GM23248 (cell line): ENCODE results near the gene SSH3. TPM values are rescaled to one million over a fixed set of nuclear protein-coding genes. Genes with fewer than 3 reads are reported as not detected.

Source experiments
- DNase-seq: peaks from one replicate; pipeline ENCODE4 v3.0.0-alpha.2; 2015
- H2AFZ ChIP-seq: fragments of 200-600 bp; sonication (generic); 2 replicates; pipeline ENCODE4 v1.6.1; 2016; ENCODE audit warnings: antibody characterized with exemption
- H3F3A ChIP-seq: fragments of 200-600 bp; sonication (generic); 2 replicates; pipeline ENCODE4 v1.6.1; 2016; ENCODE audit warnings: mild to moderate bottlenecking, antibody characterized with exemption, mixed run types; ENCODE audit not compliant: insufficient read depth
- H3K27ac ChIP-seq: fragments of 200-600 bp; sonication (generic); 2 replicates; pipeline ENCODE4 v1.5.1; 2016; ENCODE audit warnings: mild to moderate bottlenecking
- H3K27me3 ChIP-seq: fragments of 200-600 bp; sonication (generic); replicated peaks from 2 replicates; pipeline ENCODE4 v1.6.1; 2016; ENCODE audit warnings: mild to moderate bottlenecking; ENCODE audit not compliant: insufficient read depth
- H3K36me3 ChIP-seq: fragments of 200-600 bp; sonication (generic); 2 replicates; pipeline ENCODE4 v1.6.1; 2016; ENCODE audit warnings: low read depth, mild to moderate bottlenecking
- H3K4me1 ChIP-seq: fragments of 200-600 bp; sonication (generic); 2 replicates; pipeline ENCODE4 v1.6.1; 2016; ENCODE audit warnings: mild to moderate bottlenecking; ENCODE audit not compliant: insufficient read depth
- H3K4me2 ChIP-seq: fragments of 200-600 bp; sonication (generic); one replicate; pipeline ENCODE4 v1.6.1; 2016; ENCODE audit warnings: mild to moderate bottlenecking; ENCODE audit not compliant: unreplicated experiment
- H3K4me3 ChIP-seq: fragments of 200-600 bp; sonication (generic); 2 replicates; pipeline ENCODE4 v1.5.1; 2016; ENCODE audit warnings: mild to moderate bottlenecking
- H3K79me2 ChIP-seq: fragments of 200-600 bp; sonication (generic); 2 replicates; pipeline ENCODE4 v1.6.1; 2016; ENCODE audit warnings: mild to moderate bottlenecking; ENCODE audit not compliant: insufficient read depth
- H3K9ac ChIP-seq: fragments of 200-600 bp; sonication (generic); 2 replicates; pipeline ENCODE4 v1.6.1; 2016; ENCODE audit warnings: mild to moderate bottlenecking
- H3K9me2 ChIP-seq: fragments of 200-600 bp; sonication (generic); 2 replicates; pipeline ENCODE4 v1.6.1; 2016; ENCODE audit warnings: mixed run types, mild to moderate bottlenecking, moderate library complexity; ENCODE audit not compliant: insufficient read depth
- H3K9me3 ChIP-seq: fragments of 200-600 bp; sonication (generic); one replicate; pipeline ENCODE4 v1.6.1; 2017; ENCODE audit warnings: low read depth
- H4K20me1 ChIP-seq: fragments of 200-600 bp; sonication (generic); 2 replicates; pipeline ENCODE4 v1.6.0; 2016; ENCODE audit not compliant: insufficient read depth
- EZH2 ChIP-seq: fragments of 200-600 bp; sonication (generic); IDR thresholded peaks from 2 replicates; pipeline ENCODE4 v1.6.1; 2018; ENCODE audit warnings: antibody characterized with exemption, mild to moderate bottlenecking; ENCODE audit not compliant: insufficient read depth, poor library complexity, severe bottlenecking
- EZH2phosphoT487 ChIP-seq: fragments of 200-600 bp; sonication (generic); IDR thresholded peaks from 2 replicates; pipeline ENCODE4 v1.6.1; 2018; ENCODE audit warnings: antibody characterized with exemption, moderate library complexity, mild to moderate bottlenecking, low read depth; ENCODE audit not compliant: insufficient read depth
- WGBS, 2 experiments: methylation state at CpG; one replicate each; pipeline ENCODE4 v1.1.6; 2015 to 2017; ENCODE audit warnings: low lambda C conversion rate in 2 of 2, low coverage in 1 of 2; ENCODE audit errors: missing lambda C conversion rate in 2 of 2; 5-methylcytosine and 5-hydroxymethylcytosine counted together
- in situ Hi-C: fragments of 300-500 bp; cut with MboI; formaldehyde crosslinking; loops from 2 replicates; pipeline ENCODE4 v1.15.0; 2020
- polyA plus RNA-seq: library from polyadenylated mRNA; unstranded; fragments of >200 nt; fragmentation: Nextera tagmentation; extraction: Ambion mirVana; gene quantifications from 2 replicates; pipeline ENCODE4 v1.2.1, GENCODE V29; 2016
- total RNA-seq: library from RNA; depleted of rRNA; stranded (reverse); fragments of >200 nt; shearing (Covaris generic); gene quantifications from 2 replicates; pipeline ENCODE4 v1.2.3, GENCODE V29; 2014

Gene SSH3
- total and polyA plus RNA-seq, 2 experiments from 2014 or later, result 20.1 to 26.4 TPM

DNA sequence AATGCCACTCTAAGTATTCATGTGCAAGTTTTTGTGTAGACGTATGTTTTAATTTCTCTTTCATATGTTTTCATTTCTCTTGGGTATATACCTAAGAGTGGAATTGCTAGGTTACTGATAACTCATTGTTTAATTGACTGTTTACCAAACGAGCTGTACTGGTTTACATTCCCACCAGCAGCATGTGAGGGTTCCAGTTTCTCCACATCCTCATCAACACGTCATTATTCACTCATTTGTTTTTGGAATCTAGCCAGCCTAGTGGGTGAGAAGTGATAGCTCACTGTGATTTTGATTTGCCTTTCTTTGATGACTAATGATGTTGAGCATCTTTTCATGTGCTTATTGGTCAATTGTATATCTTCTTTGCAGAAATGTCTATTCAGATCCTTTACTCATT lies 10.2 kb upstream of the SSH3 start:
- TF ChIP-seq EZH2, result no peak
- 0 out of 2 replicates have a peak, but pooled peaks have one; percentile 55 for TF ChIP-seq EZH2phosphoT487
- no peaks in the 10 kb centered on the region; the same call in 1 of the 2 replicates for H4K20me1 ChIP-seq
- H3K4me3 ChIP-seq, result no peak overlapping the region
- peaks cover 66% of the 10 kb centered on the region for H3K79me2 ChIP-seq
- peaks cover 24% of the 10 kb centered on the region for H3K4me1 ChIP-seq
- in situ Hi-C loops, result no loop called here
- no peaks in the 10 kb centered on the region for H3K9me2 ChIP-seq
- 11 to 19% methylated on average over 3 of the region's 3 CpGs for WGBS, 2 experiments
- peaks cover 31% of the 10 kb centered on the region for H3K36me3 ChIP-seq
- H3K9ac ChIP-seq, result no peak overlapping the region
- H3K27me3 ChIP-seq, result no peaks in the 10 kb centered on the region
- DNase-seq, result peak; percentile 62
- no peaks in the 10 kb centered on the region for H3K9me3 ChIP-seq
- peaks cover 18% of the 10 kb centered on the region for H3F3A ChIP-seq
- peak overlapping the region; percentile 10 for H3K4me2 ChIP-seq
- H2AFZ ChIP-seq, result no peak overlapping the region
- peak overlapping the region; percentile 37 for H3K27ac ChIP-seq

DNA sequence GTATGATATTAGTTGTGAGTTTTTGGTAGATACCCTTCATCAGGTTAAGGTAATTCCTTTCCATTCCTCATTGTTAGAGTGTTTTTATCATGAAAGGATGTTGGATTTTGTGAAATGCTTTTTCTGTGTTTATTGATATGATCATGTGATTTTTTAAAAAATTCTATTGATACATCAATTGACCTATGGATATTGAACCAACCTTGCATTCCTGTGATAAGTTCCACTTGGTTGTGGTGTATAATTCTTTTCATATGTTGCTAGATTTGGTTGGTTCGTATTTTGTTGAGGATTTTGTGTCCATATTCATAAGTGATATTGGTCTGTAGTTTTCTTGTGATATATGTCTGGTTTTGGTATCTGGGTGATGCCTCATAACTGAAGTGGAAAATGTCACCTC lies 7.5 kb upstream of the SSH3 start:
- Histone ChIP-seq H3K79me2 (peaks cover 57% of the 10 kb centered on the region), H3K9me3 (no peaks in the 10 kb centered on the region), H3K4me3 (no peak overlapping the region), H4K20me1 (no peaks in the 10 kb centered on the region; the same call in 1 of the 2 replicates), H3K27me3 (no peaks in the 10 kb centered on the region), H3F3A (peaks cover 17% of the 10 kb centered on the region), H3K4me2 (no peak overlapping the region), H3K27ac (no peak overlapping the region), H3K36me3 (peaks cover 31% of the 10 kb centered on the region), H3K4me1 (peaks cover 15% of the 10 kb centered on the region), H3K9ac (no peak overlapping the region), H3K9me2 (no peaks in the 10 kb centered on the region), H2AFZ (no peak overlapping the region)
- DNase-seq, result peak; percentile 51
- TF ChIP-seq EZH2 (no peak), EZH2phosphoT487 (no peak)
- 71 to 90% methylated on average over 1 of the region's 1 CpG for WGBS, 2 experiments
- in situ Hi-C loops, result no loop called here

DNA sequence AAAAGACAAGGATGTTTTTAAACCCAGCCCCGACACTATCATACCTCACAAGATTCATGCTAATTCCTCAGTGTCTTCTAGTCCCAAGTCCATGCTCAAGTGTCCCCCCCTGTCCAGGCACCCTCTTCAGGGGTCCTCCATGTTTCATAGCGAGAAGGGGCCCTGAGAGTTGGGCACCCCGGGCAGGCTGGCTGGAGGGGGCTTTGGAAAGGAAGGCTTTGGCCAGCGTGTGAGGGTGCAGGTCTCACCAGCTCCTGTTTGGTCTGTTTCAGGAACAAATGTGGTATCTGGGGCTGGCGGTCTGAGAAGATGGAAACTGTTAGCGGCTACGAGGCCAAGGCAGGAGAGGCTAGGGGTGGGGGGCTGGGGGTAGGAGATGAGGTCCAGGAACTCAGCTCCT lies 4.5 kb upstream of the SSH3 start:
- H2AFZ ChIP-seq, result no peak overlapping the region
- H3K4me3 ChIP-seq, result no peak overlapping the region
- H3K4me2 ChIP-seq, result no peak overlapping the region
- no peaks in the 10 kb centered on the region for H3K27me3 ChIP-seq
- no peak for DNase-seq
- 0 out of 2 replicates have a peak, but pooled peaks cover 6% of the 10 kb centered on the region for H3K4me1 ChIP-seq
- in situ Hi-C loops, result no loop called here
- peaks cover 31% of the 10 kb centered on the region for H3K36me3 ChIP-seq
- H3K27ac ChIP-seq, result no peak overlapping the region
- H3K9me2 ChIP-seq, result no peaks in the 10 kb centered on the region
- H3K9me3 ChIP-seq, result no peaks in the 10 kb centered on the region
- peaks cover 4% of the 10 kb centered on the region; the same call in 1 of the 2 replicates for H3F3A ChIP-seq
- 84 to 92% methylated on average over 4 to 7 of the region's 7 CpGs for WGBS, 2 experiments
- no peaks in the 10 kb centered on the region for H4K20me1 ChIP-seq
- no peak for TF ChIP-seq EZH2phosphoT487
- TF ChIP-seq EZH2, result no peak
- no peak overlapping the region for H3K9ac ChIP-seq
- peaks cover 47% of the 10 kb centered on the region for H3K79me2 ChIP-seq

DNA sequence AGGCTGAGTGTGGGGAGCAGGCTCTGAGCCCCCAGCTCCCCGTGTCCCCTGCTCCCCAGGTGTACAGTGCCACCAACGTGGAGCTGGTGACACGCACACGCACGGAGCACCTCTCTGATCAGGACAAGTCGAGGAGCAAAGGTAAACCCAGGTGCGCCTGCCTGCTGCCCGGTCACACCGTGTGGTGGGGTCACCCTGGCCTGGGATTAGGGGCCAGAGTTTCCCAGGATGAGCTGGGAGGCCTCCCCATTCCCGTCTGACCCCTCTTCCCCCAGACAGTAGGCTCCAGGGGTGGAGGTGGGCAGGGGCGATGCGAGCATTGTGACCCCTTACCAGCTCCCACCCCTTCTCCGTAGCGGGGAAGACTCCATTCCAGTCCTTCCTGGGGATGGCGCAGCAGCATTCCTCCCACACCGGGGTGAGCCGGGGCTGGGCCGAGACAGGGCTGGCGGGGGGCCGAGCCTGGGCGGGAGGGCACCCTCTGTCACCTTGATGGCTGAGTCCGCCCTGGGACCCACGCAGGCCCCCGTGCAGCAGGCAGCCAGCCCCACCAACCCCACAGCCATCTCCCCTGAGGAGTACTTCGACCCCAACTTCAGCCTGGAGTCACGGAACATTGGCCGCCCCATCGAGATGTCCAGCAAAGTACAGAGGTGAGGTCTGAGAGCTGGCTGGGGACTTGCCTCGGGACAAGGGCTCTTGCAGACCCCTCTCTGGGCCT lies 3.7 kb upstream of the SSH3 start:
- DNase-seq, result no peak
- in situ Hi-C loops, result no loop called here

More for the DNA sequence above, 3.7 kb upstream of the SSH3 start:
- no peak overlapping the region for H3K27ac ChIP-seq
- no peaks in the 10 kb centered on the region for H3K9me3 ChIP-seq
- H3K27me3 ChIP-seq, result no peaks in the 10 kb centered on the region
- no peak for TF ChIP-seq EZH2phosphoT487
- no peak for TF ChIP-seq EZH2
- no peak overlapping the region for H3K4me2 ChIP-seq
- no peak overlapping the region for H3K9ac ChIP-seq
- H3K4me3 ChIP-seq, result no peak overlapping the region
- peaks cover 24% of the 10 kb centered on the region for H3K36me3 ChIP-seq
- no peaks in the 10 kb centered on the region for H4K20me1 ChIP-seq
- 96 to 98% methylated on average over 23 to 29 of the region's 29 CpGs for WGBS, 2 experiments
- 0 out of 2 replicates have a peak, but pooled peaks cover 12% of the 10 kb centered on the region for H3K4me1 ChIP-seq
- no peaks in the 10 kb centered on the region for H3K9me2 ChIP-seq
- no peak overlapping the region for H2AFZ ChIP-seq
- H3F3A ChIP-seq, result no peaks in the 10 kb centered on the region
- H3K79me2 ChIP-seq, result peaks cover 39% of the 10 kb centered on the region
